GM12865 (cell line): ENCODE results near the gene KANSL1.

Experiments
- DNase-seq: peaks from one replicate; pipeline ENCODE4 v3.0.0; 2010; ENCODE audit warnings: low read depth
- H3K4me3 ChIP-seq: 2 replicates; pipeline ENCODE4 v1.5.1; 2011; ENCODE audit warnings: mild to moderate bottlenecking, low read depth, low read length, control low read depth
- CTCF ChIP-seq: IDR thresholded peaks from 2 replicates; pipeline ENCODE4 v1.5.1; 2011; ENCODE audit warnings: low read length, control low read depth, low read depth, inconsistent platforms; ENCODE audit not compliant: insufficient read depth; ENCODE audit errors: missing control alignments

KANSL1 gene

GRCh38 chr17:46171939-46172338, 21.3 kb downstream of the KANSL1 start:
- no peak for TF ChIP-seq CTCF
- no peak overlapping the region for H3K4me3 ChIP-seq
- DNase-seq, result no peak

GRCh38 chr17:46170639-46171429, 22.4 kb downstream of the KANSL1 start:
- H3K4me3 ChIP-seq, result no peak overlapping the region
- TF ChIP-seq CTCF, result no peak
- DNase-seq, result no peak

GRCh38 chr17:46169913-46170638, 23.2 kb downstream of the KANSL1 start:
- no peak for DNase-seq
- H3K4me3 ChIP-seq, result no peak overlapping the region
- no peak for TF ChIP-seq CTCF

- H3K4me3 ChIP-seq, result no peak overlapping the region
- DNase-seq, result no peak
- no peak for TF ChIP-seq CTCF
These were observed 25.2 kb downstream of the KANSL1 start for GRCh38 chr17:46167826-46168569.

GRCh38 chr17:46167267-46167666, 26.0 kb downstream of the KANSL1 start:
- no peak for DNase-seq
- H3K4me3 ChIP-seq, result no peak overlapping the region
- TF ChIP-seq CTCF, result no peak

- no peak for DNase-seq
- no peak overlapping the region for H3K4me3 ChIP-seq
- no peak for TF ChIP-seq CTCF
These were observed 26.5 kb downstream of the KANSL1 start for GRCh38 chr17:46166692-46167249.
